Ovary (tissue), 9 donors: ENCODE data around the gene SBNO2. TPM values are rescaled to one million over a fixed set of nuclear protein-coding genes. Genes with fewer than 3 reads are reported as not detected.
A peak's percentile ranks its signal among the peaks of the same experiment; 100 is the strongest.

Experiments
- DNase-seq, 5 donors: peaks; one replicate each; pipeline ENCODE4 v3.0.0-alpha.2; 2019 to 2020
- H3K27ac ChIP-seq, 2 donors: fragments of 200-600 bp; one replicate each; pipeline versions ENCODE4 v1.5.1 to v1.8.0; 2019 to 2022
- H3K27me3 ChIP-seq: fragments of 200-600 bp; one replicate; pipeline ENCODE4 v1.8.0; 2022
- H3K36me3 ChIP-seq: fragments of 200-600 bp; sonication (generic); one replicate; pipeline ENCODE4 v1.5.1; 2019
- H3K4me1 ChIP-seq: one replicate; pipeline ENCODE4 v1.8.1; 2013; ENCODE audit warnings: mild to moderate bottlenecking, moderate library complexity; ENCODE audit not compliant: insufficient read depth
- H3K4me3 ChIP-seq: fragments of 200-600 bp; sonication (generic); one replicate; pipeline ENCODE4 v1.5.1; 2017
- H3K9me3 ChIP-seq, 2 donors: fragments of 200-600 bp in 1 of 2; sonication (generic) in 1 of 2; one replicate each; pipeline versions ENCODE4 v1.5.1 to v1.8.1; 2013 to 2019; ENCODE audit warnings: mild to moderate bottlenecking in 1 of 2, moderate library complexity in 1 of 2
- EP300 ChIP-seq: sonication (generic); formaldehyde crosslinking; IDR thresholded peaks from one replicate; pipeline ENCODE4 v1.6.1; 2017; ENCODE audit warnings: antibody characterized with exemption
- POLR2A ChIP-seq: fragments of 450-650 bp; IDR thresholded peaks from one replicate; pipeline ENCODE4 v1.6.1; 2017; ENCODE audit warnings: antibody characterized with exemption, mild to moderate bottlenecking, moderate library complexity
- WGBS, 3 donors: extraction: QIAGEN DNeasy Blood & Tissue Kit in 1 of 3; methylation state at CpG; one replicate each; pipeline versions ENCODE4 v1.1.5 to v1.1.7; 2013 to 2017; 5-methylcytosine and 5-hydroxymethylcytosine counted together
- intact Hi-C, 4 donors: fragments of 100-400 bp; cut with DNase I; formaldehyde crosslinking; loops; one replicate each; pipeline versions ENCODE4 v1.11.0 to v1.15.1; 2022 to 2023
- polyA plus RNA-seq, 2 donors: library from polyadenylated mRNA; stranded (reverse); fragments of 200-250 nt in 1 of 2; fragments of 350-450 nt in 1 of 2; fragmentation: Illumina TruSeq in 1 of 2; extraction: RNeasy Lipid Tissue Mini Kit (QIAGEN cat#74804) in 1 of 2; gene quantifications; one replicate each; pipeline ENCODE4 v1.2.3, GENCODE V29; 2013 to 2014
- total RNA-seq, 7 donors: library from RNA; depleted of rRNA in 2 of 7; stranded (reverse); fragments of >200 nt in 2 of 7; fragmentation: NEBNext Ultra II Directional in 3 of 7; extraction: Animal tissue kit (Norgen Biotek cat#: 25700) in 3 of 7; gene quantifications; one replicate each; pipeline versions ENCODE4 v1.1.0 to v1.2.4, GENCODE V29; 2016 to 2023
- TF ChIP-seq, protein P1 (sequence below), 3 donors: fragments of 450-650 bp in 2 of 3; fragments of 200-600 bp in 1 of 3; IDR thresholded peaks; one replicate each; pipeline versions ENCODE4 v1.5.1 to v1.8.0; 2016 to 2022; ENCODE audit warnings: antibody characterized with exemption in 3 of 3, mild to moderate bottlenecking in 1 of 3
- donor health status: DM: no; HTN: no; CAD: no; lungs with moderate emphysema.
- donor health status: DM: no; HTN: no; CAD: no.
- donor health status: Bipolar disorder and iron deficiency.
- donor health status: DM: yes; HTN: yes; CAD: no.
- donor health status: DM: no; HTN: no; CAD: no.
- donor health status: DM: yes; HTN: yes; CAD: no.

SBNO2 gene
- total and polyA plus RNA-seq, 9 donors, result 6.1 to 92.6 (median 60.9) TPM

DNA sequence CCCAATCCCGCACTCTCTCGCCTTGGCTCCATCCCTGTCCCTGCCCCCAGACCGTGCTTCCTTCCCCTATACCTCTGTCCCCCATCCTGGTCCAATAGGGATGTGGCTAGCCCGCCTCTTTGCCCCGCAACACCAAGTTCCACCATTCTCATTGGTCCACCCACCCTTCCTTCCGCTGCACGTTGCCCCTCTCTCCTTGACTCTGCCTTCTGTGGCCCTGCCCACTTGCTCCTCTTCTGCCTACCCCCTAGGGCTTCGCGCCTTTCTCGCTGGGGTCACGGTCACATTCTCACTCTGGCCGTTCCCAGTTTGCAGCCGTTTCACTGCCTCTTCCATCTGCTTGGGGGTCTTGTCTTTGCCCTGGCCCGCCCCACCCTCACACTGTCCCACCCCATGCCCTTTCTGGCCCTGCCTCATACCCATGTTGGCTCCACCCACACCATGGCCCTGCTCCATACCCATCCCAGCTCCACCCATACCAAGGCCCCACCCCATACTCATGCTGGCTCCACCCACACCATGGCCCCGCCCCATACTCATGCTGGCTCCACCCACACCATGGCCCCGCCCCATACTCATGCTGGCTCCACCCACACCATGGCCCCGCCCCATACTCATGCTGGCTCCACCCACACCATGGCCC, 111.6 kb downstream of the SBNO2 start:
- H3K9me3 ChIP-seq, result peaks cover 4 to 6% of the 10 kb centered on the region in 2 donors
- no peak overlapping the region for H3K27ac ChIP-seq
- WGBS, 3 donors, result 72 to 88% (median 74%) methylated on average over 17 of the region's 17 CpGs
- H3K4me1 ChIP-seq, result no peaks in the 10 kb centered on the region
- no peak overlapping the region for H3K4me3 ChIP-seq
- no peaks in the 10 kb centered on the region for H3K36me3 ChIP-seq
- peaks cover 10% of the 10 kb centered on the region for H3K27me3 ChIP-seq
- DNase-seq, result no peak
- intact Hi-C loops, result no loop called here
- TF ChIP-seq, protein P1, sequence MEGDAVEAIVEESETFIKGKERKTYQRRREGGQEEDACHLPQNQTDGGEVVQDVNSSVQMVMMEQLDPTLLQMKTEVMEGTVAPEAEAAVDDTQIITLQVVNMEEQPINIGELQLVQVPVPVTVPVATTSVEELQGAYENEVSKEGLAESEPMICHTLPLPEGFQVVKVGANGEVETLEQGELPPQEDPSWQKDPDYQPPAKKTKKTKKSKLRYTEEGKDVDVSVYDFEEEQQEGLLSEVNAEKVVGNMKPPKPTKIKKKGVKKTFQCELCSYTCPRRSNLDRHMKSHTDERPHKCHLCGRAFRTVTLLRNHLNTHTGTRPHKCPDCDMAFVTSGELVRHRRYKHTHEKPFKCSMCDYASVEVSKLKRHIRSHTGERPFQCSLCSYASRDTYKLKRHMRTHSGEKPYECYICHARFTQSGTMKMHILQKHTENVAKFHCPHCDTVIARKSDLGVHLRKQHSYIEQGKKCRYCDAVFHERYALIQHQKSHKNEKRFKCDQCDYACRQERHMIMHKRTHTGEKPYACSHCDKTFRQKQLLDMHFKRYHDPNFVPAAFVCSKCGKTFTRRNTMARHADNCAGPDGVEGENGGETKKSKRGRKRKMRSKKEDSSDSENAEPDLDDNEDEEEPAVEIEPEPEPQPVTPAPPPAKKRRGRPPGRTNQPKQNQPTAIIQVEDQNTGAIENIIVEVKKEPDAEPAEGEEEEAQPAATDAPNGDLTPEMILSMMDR (IDR thresholded peaks at IDR 0.05), result no peak
- TF ChIP-seq POLR2A, result no peak
- TF ChIP-seq EP300, result no peak

DNA sequence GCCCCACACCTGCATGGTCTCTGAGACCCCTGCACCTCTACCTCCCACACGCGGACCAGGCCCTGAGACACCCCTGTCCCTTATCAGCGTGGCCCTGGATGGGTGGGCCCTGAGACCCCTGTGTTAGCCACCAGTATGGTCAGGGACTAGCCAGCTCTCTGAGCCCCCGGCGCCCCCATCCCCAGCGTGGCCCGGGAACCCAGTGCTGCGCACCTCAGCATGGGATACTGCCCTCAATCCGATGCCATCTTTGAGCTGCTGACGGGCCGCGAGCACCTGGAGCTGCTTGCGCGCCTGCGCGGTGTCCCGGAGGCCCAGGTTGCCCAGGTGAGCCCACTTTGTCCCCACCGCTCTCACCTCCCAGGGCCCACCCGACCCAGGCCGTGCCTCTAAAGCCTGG, 112.1 kb downstream of the SBNO2 start:
- H3K4me1 ChIP-seq, result no peaks in the 10 kb centered on the region
- H3K27ac ChIP-seq, result no peak overlapping the region
- peaks cover 5% of the 10 kb centered on the region for H3K27me3 ChIP-seq
- no peak overlapping the region for H3K4me3 ChIP-seq
- no peak for TF ChIP-seq POLR2A
- TF ChIP-seq, protein P1 (IDR thresholded peaks at IDR 0.05), result no peak
- no peak for TF ChIP-seq EP300
- DNase-seq, result peak in 1 of 5 donors; percentile 18
- intact Hi-C loops, result no loop called here
- H3K9me3 ChIP-seq, result peaks cover 4 to 9% of the 10 kb centered on the region in 2 donors
- H3K36me3 ChIP-seq, result no peaks in the 10 kb centered on the region
- WGBS, 3 donors, result 81 to 94% (median 81%) methylated on average over 18 to 20 of the region's 20 CpGs

DNA sequence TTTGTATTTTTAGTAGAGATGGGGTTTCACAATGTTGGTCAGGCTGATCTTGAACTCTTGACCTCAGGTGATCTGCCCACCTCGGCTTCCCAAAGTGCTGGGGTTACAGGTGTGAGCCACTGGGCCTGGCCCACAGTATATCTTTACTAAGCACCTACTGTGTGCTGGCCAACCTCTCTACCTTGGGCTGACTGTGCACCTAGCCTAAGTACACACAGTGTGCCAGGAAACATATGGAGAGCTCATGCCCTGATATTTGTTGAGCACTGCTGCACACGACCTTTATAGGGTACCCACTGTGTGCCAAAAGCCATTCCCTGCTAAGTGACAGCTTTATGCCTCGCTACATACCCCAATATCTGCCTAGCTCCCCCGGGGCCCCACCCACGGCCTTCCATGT, 113.4 kb downstream of the SBNO2 start:
- Histone ChIP-seq H3K27me3 (no peaks in the 10 kb centered on the region), H3K9me3 (peaks cover 4 to 14% of the 10 kb centered on the region in 2 donors), H3K27ac (no peak overlapping the region), H3K36me3 (no peaks in the 10 kb centered on the region), H3K4me3 (no peak overlapping the region), H3K4me1 (no peaks in the 10 kb centered on the region)
- 64 to 78% (median 78%) methylated on average over 5 of the region's 5 CpGs for WGBS, 3 donors
- DNase-seq, result no peak
- no peak for TF ChIP-seq EP300
- no peak for TF ChIP-seq POLR2A
- TF ChIP-seq, protein P1 (IDR thresholded peaks at IDR 0.05), result no peak
- intact Hi-C loops, result no loop called here

DNA sequence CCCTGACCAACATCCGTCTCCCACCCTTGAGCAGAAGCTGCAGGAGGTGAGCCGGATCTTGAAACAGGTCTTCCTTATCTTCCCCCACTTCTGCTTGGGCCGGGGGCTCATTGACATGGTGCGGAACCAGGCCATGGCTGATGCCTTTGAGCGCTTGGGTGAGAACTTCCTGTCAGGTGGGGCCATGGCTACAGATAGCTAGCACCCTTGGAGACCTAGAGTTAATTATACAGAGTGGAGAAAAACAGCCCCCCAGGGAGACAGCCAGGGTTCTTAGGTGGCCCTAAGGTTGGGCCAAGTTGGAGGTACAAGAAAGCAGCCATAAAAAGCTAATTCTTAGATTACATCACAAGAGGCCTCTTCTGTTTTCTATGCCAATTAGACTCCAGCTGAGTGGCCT, 116.0 kb downstream of the SBNO2 start:
- H3K9me3 ChIP-seq, result peaks cover 4 to 14% of the 10 kb centered on the region in 2 donors
- H3K4me1 ChIP-seq, result no peaks in the 10 kb centered on the region
- no peak overlapping the region for H3K4me3 ChIP-seq
- no peak for TF ChIP-seq EP300
- H3K36me3 ChIP-seq, result no peaks in the 10 kb centered on the region
- H3K27me3 ChIP-seq, result no peaks in the 10 kb centered on the region
- H3K27ac ChIP-seq, result no peak overlapping the region
- WGBS, 3 donors, result 91 to 96% (median 92%) methylated on average over 5 of the region's 5 CpGs
- DNase-seq, result no peak
- intact Hi-C loops, result no loop called here

Other genes starting within 250 kb of the SBNO2 start
- gene ARID3A, start 248.2 kb downstream of the SBNO2 start, total RNA-seq, result 1 to 10 TPM; 2.1 to 8.1 (median 5.2) TPM
- gene ARID3A, start 248.2 kb downstream of the SBNO2 start, polyA plus RNA-seq, result 1 to 10 TPM; 1.1 to 1.6 TPM
- 10 to 100 TPM; 19.4 to 45.6 (median 31.2) TPM for gene WDR18, start 189.9 kb downstream of the SBNO2 start, total RNA-seq
- 10 to 100 TPM in 1 of 2 donors, 1 to 10 TPM in 1; 3.5 to 24.3 TPM for gene WDR18, start 189.9 kb downstream of the SBNO2 start, polyA plus RNA-seq
- 1 to 10 TPM in 1 of 7 donors, under 1 TPM in 4, not detected in 2; 0.22 to 7.4 (median 0.32) TPM for gene GRIN3B, start 173.8 kb downstream of the SBNO2 start, total RNA-seq
- under 1 TPM in 1 of 2 donors, not detected in 1; 0.07 TPM for gene GRIN3B, start 173.8 kb downstream of the SBNO2 start, polyA plus RNA-seq
- 100 to 1,000 TPM; 105 to 196 (median 127) TPM for gene TMEM259, start 153.1 kb downstream of the SBNO2 start, total RNA-seq
- 100 to 1,000 TPM in 1 of 2 donors, 10 to 100 TPM in 1; 26.0 to 162 TPM for gene TMEM259, start 153.1 kb downstream of the SBNO2 start, polyA plus RNA-seq
- gene RNU6-2, start 152.7 kb downstream of the SBNO2 start, total RNA-seq, result not detected
- gene RNU6-2, start 152.7 kb downstream of the SBNO2 start, polyA plus RNA-seq, result not detected
- gene CNN2, start 147.7 kb downstream of the SBNO2 start, total RNA-seq, result 100 to 1,000 TPM in 6 of 7 donors, 10 to 100 TPM in 1; 60.6 to 438 (median 210) TPM
- gene CNN2, start 147.7 kb downstream of the SBNO2 start, polyA plus RNA-seq, result 100 to 1,000 TPM in 1 of 2 donors, 10 to 100 TPM in 1; 90.6 to 159 TPM
- gene ABCA7, start 134.2 kb downstream of the SBNO2 start, total RNA-seq, result 10 to 100 TPM in 1 of 7 donors, 1 to 10 TPM in 6; 1.5 to 10.5 (median 2.6) TPM
- 1 to 10 TPM; 1.4 to 1.9 TPM for gene ABCA7, start 134.2 kb downstream of the SBNO2 start, polyA plus RNA-seq
- 10 to 100 TPM in 2 of 7 donors, 1 to 10 TPM in 5; 2.7 to 10.6 (median 8.9) TPM for gene ARHGAP45, start 107.1 kb downstream of the SBNO2 start, total RNA-seq
- 1 to 10 TPM; 1.0 to 5.1 TPM for gene ARHGAP45, start 107.1 kb downstream of the SBNO2 start, polyA plus RNA-seq
- gene POLR2E, start 78.9 kb downstream of the SBNO2 start, total RNA-seq, result 100 to 1,000 TPM in 5 of 7 donors, 10 to 100 TPM in 2; 88.2 to 157 (median 140) TPM
- 100 to 1,000 TPM in 1 of 2 donors, 10 to 100 TPM in 1; 11.1 to 119 TPM for gene POLR2E, start 78.9 kb downstream of the SBNO2 start, polyA plus RNA-seq
- gene GPX4, start 70.3 kb downstream of the SBNO2 start, total RNA-seq, result 100 to 1,000 TPM; 189 to 309 (median 247) TPM
- gene GPX4, start 70.3 kb downstream of the SBNO2 start, polyA plus RNA-seq, result 100 to 1,000 TPM; 239 to 450 TPM
- 10 to 100 TPM; 38.7 to 71.2 (median 54.2) TPM for gene STK11, start 31.5 kb upstream of the SBNO2 start, total RNA-seq
- 10 to 100 TPM; 36.9 to 57.4 TPM for gene STK11, start 31.5 kb upstream of the SBNO2 start, polyA plus RNA-seq
- gene CBARP, start 63.7 kb upstream of the SBNO2 start, total RNA-seq, result 10 to 100 TPM in 2 of 7 donors, 1 to 10 TPM in 2, under 1 TPM in 3; 0.61 to 21.1 (median 2.4) TPM
- gene CBARP, start 63.7 kb upstream of the SBNO2 start, polyA plus RNA-seq, result under 1 TPM in 1 of 2 donors, not detected in 1; 0.45 TPM
- 100 to 1,000 TPM in 6 of 7 donors, 10 to 100 TPM in 1; 71.9 to 218 (median 148) TPM for gene ATP5F1D, start 67.5 kb upstream of the SBNO2 start, total RNA-seq
- gene ATP5F1D, start 67.5 kb upstream of the SBNO2 start, polyA plus RNA-seq, result 100 to 1,000 TPM in 1 of 2 donors, 1 to 10 TPM in 1; 1.3 to 110 TPM
- 100 to 1,000 TPM in 5 of 7 donors, 10 to 100 TPM in 2; 44.9 to 261 (median 107) TPM for gene MIDN, start 74.3 kb upstream of the SBNO2 start, total RNA-seq
- gene MIDN, start 74.3 kb upstream of the SBNO2 start, polyA plus RNA-seq, result 10 to 100 TPM; 10.1 to 26.7 TPM
- gene CIRBP, start 95.1 kb upstream of the SBNO2 start, total RNA-seq, result 100 to 1,000 TPM; 602 to 917 (median 855) TPM
- 1,000 to 10,000 TPM in 1 of 2 donors, 100 to 1,000 TPM in 1; 610 to 1,254 TPM for gene CIRBP, start 95.1 kb upstream of the SBNO2 start, polyA plus RNA-seq
- gene FAM174C, start 101.3 kb upstream of the SBNO2 start, total RNA-seq, result 10 to 100 TPM; 21.7 to 72.5 (median 26.7) TPM
- 10 to 100 TPM in 1 of 2 donors, under 1 TPM in 1; 0.30 to 35.2 TPM for gene FAM174C, start 101.3 kb upstream of the SBNO2 start, polyA plus RNA-seq
- not detected for gene EFNA2, start 111.6 kb upstream of the SBNO2 start, total RNA-seq
- gene EFNA2, start 111.6 kb upstream of the SBNO2 start, polyA plus RNA-seq, result under 1 TPM in 1 of 2 donors, not detected in 1; 0.11 TPM
- 100 to 1,000 TPM in 1 of 7 donors, 10 to 100 TPM in 6; 65.6 to 112 (median 79.9) TPM for gene NDUFS7, start 209.6 kb upstream of the SBNO2 start, total RNA-seq
- gene NDUFS7, start 209.6 kb upstream of the SBNO2 start, polyA plus RNA-seq, result 10 to 100 TPM in 1 of 2 donors, under 1 TPM in 1; 0.72 to 96.2 TPM
- 10 to 100 TPM in 6 of 7 donors, 1 to 10 TPM in 1; 8.3 to 34.1 (median 20.1) TPM for gene GAMT, start 227.3 kb upstream of the SBNO2 start, total RNA-seq
- 10 to 100 TPM in 1 of 2 donors, 1 to 10 TPM in 1; 8.0 to 13.8 TPM for gene GAMT, start 227.3 kb upstream of the SBNO2 start, polyA plus RNA-seq
- gene DAZAP1, start 233.3 kb upstream of the SBNO2 start, total RNA-seq, result 100 to 1,000 TPM in 1 of 7 donors, 10 to 100 TPM in 6; 35.4 to 113 (median 79.5) TPM
- gene DAZAP1, start 233.3 kb upstream of the SBNO2 start, polyA plus RNA-seq, result 10 to 100 TPM; 29.6 to 58.5 TPM